Body of pancreas (tissue), 4 donors: ENCODE data around the gene SLC5A2.
"Not testable (repeated sequence)": the region's sequence is repeated elsewhere in the genome, so short reads cannot be mapped to it uniquely, and the experiment has no call there.

Experiments
- POLR2A ChIP-seq, 3 donors: fragments of 450-650 bp; IDR thresholded peaks; one replicate each; pipeline ENCODE4 v1.6.1; 2016; ENCODE audit warnings: antibody characterized with exemption in 3 of 3, mild to moderate bottlenecking in 2 of 3
- TF ChIP-seq, protein P1 (sequence below), 7 experiments: fragments of 450-650 bp in 4 of 7; fragments of 200-600 bp in 3 of 7; sonication (generic) in 3 of 7; IDR thresholded peaks; one replicate each; pipeline ENCODE4 v1.5.1; 2016 to 2019; ENCODE audit warnings: antibody characterized with exemption in 7 of 7

DNA sequence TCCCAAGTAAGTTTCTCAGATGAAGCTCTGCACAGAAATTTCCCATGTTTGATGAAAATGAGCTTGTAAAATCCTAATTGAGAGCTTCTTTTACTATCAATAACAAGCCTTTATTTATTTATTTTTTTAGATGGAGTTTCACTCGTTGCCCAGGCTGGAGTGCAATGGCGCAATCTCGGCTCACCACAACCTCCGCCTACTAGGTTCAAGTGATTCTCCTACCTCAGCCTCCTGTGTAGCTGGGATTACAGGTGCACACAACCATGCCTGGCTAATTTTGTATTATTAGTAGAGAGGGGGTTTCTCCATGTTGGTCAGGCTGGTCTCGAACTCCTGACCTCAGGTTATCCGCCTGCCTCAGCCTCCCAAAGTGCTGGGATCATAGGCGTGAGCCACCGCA, 20.6 kb downstream of the SLC5A2 start:
- TF ChIP-seq, protein P1, sequence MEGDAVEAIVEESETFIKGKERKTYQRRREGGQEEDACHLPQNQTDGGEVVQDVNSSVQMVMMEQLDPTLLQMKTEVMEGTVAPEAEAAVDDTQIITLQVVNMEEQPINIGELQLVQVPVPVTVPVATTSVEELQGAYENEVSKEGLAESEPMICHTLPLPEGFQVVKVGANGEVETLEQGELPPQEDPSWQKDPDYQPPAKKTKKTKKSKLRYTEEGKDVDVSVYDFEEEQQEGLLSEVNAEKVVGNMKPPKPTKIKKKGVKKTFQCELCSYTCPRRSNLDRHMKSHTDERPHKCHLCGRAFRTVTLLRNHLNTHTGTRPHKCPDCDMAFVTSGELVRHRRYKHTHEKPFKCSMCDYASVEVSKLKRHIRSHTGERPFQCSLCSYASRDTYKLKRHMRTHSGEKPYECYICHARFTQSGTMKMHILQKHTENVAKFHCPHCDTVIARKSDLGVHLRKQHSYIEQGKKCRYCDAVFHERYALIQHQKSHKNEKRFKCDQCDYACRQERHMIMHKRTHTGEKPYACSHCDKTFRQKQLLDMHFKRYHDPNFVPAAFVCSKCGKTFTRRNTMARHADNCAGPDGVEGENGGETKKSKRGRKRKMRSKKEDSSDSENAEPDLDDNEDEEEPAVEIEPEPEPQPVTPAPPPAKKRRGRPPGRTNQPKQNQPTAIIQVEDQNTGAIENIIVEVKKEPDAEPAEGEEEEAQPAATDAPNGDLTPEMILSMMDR (IDR thresholded peaks at IDR 0.05), result not testable (repeated sequence)
- TF ChIP-seq POLR2A (IDR thresholded peaks at IDR 0.05), result not testable (repeated sequence)
